ENCODE data around the gene ANO2. TPM values are rescaled to one million over a fixed set of nuclear protein-coding genes. Genes with fewer than 3 reads are reported as not detected.
"Not testable (repeated sequence)": the region's sequence is repeated elsewhere in the genome, so short reads cannot be mapped to it uniquely, and the experiment has no call there.

Gene ANO2
- total RNA-seq, 2 donors from 2014 or later, result 14.3 to 28.5 TPM

DNA sequence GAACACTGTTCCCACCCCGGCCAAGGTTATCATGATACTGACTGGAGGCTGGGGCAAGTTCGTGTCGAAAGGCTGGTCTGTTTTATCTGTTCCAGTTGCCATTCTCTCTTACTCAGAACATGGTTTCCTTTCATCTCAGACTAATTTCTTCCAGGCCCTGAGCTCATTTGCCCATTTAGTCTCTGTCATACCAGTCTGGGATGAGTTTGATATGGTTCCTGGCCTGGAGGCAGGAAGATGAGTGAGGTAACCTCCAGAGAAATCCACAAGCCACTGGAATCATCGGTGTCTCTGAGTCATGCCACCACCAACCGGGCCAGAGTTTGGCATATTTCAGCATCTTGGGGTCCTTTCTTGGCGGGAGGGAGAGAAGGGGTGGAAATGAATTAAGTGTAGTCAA, 398.4 kb downstream of the ANO2 start:
- Histone ChIP-seq H3K27ac (ENCODE audit: low read depth, low read length) (no peak overlapping the region), H3K27me3 (ENCODE audit: control insufficient read depth, insufficient read depth, low read length, poor library complexity, severe bottlenecking) (no peaks in the 10 kb centered on the region), H3K4me1 (ENCODE audit: control insufficient read depth, insufficient read depth, low read length) (no peaks in the 10 kb centered on the region), H3K4me3 (ENCODE audit: low read length) (no peak overlapping the region), H3K36me3 (ENCODE audit: control insufficient read depth, insufficient read depth, low read length) (no peaks in the 10 kb centered on the region), H3K9ac (ENCODE audit: extremely low read depth, low read length, poor library complexity, severe bottlenecking) (no peak overlapping the region), H3K9me3 (ENCODE audit: control insufficient read depth, low read length) (peaks cover 20% of the 10 kb centered on the region)
- TF ChIP-seq CTCF (conservative IDR thresholded peaks at IDR 0.05), result no peak
- Mint-ChIP-seq H3K27ac (no peak overlapping the region), H3K4me1 (peaks cover 8% of the 10 kb centered on the region), H3K27me3 (ENCODE audit: insufficient read depth) (peaks cover 23% of the 10 kb centered on the region), H3K9me3 (peaks cover 22% of the 10 kb centered on the region), H3K36me3 (ENCODE audit: low read depth) (peaks cover 3% of the 10 kb centered on the region), H3K4me3 (no peak overlapping the region)
- WGBS, 2 experiments (ENCODE audit: insufficient coverage in 1 of 2, insufficient read length in 1 of 2), result 92 to 100% methylated on average over 2 to 6 of the region's 6 CpGs
- peak; percentile 26 for DNase-seq

GRCh38 chr12:5537771-5538170, 407.3 kb downstream of the ANO2 start:
- H3K9me3 ChIP-seq (ENCODE audit: control insufficient read depth, low read length), result peaks cover 10% of the 10 kb centered on the region
- H3K4me1 Mint-ChIP-seq, result peaks cover 14% of the 10 kb centered on the region
- WGBS, 2 experiments (ENCODE audit: insufficient coverage in 1 of 2, insufficient read length in 1 of 2), result 80% methylated on average over 1 to 4 of the region's 8 CpGs
- H3K9me3 Mint-ChIP-seq, result peaks cover 19% of the 10 kb centered on the region
- no peak for TF ChIP-seq CTCF (conservative IDR thresholded peaks at IDR 0.05)
- peaks cover 3% of the 10 kb centered on the region for H3K36me3 Mint-ChIP-seq (ENCODE audit: low read depth)
- no peak overlapping the region for H3K27ac ChIP-seq (ENCODE audit: low read depth, low read length)
- H3K36me3 ChIP-seq (ENCODE audit: control insufficient read depth, insufficient read depth, low read length), result no peaks in the 10 kb centered on the region
- no peaks in the 10 kb centered on the region for H3K27me3 ChIP-seq (ENCODE audit: control insufficient read depth, insufficient read depth, low read length, poor library complexity, severe bottlenecking)
- peak; percentile 45 for DNase-seq
- no peak overlapping the region for H3K27ac Mint-ChIP-seq
- peaks cover 49% of the 10 kb centered on the region for H3K27me3 Mint-ChIP-seq (ENCODE audit: insufficient read depth)
- no peak overlapping the region for H3K4me3 ChIP-seq (ENCODE audit: low read length)
- no peak overlapping the region for H3K9ac ChIP-seq (ENCODE audit: extremely low read depth, low read length, poor library complexity, severe bottlenecking)
- no peaks in the 10 kb centered on the region for H3K4me1 ChIP-seq (ENCODE audit: control insufficient read depth, insufficient read depth, low read length)
- no peak overlapping the region for H3K4me3 Mint-ChIP-seq

- H3K27me3 ChIP-seq (ENCODE audit: control insufficient read depth, insufficient read depth, low read length, poor library complexity, severe bottlenecking); H3K36me3 Mint-ChIP-seq (ENCODE audit: low read depth); H3K27ac ChIP-seq (ENCODE audit: low read depth, low read length); H3K4me3 ChIP-seq (ENCODE audit: low read length); H3K4me1 ChIP-seq (ENCODE audit: control insufficient read depth, insufficient read depth, low read length); H3K4me3 Mint-ChIP-seq; H3K36me3 ChIP-seq (ENCODE audit: control insufficient read depth, insufficient read depth, low read length); H3K9ac ChIP-seq (ENCODE audit: extremely low read depth, low read length, poor library complexity, severe bottlenecking): not testable (repeated sequence)
- H3K4me1 Mint-ChIP-seq, result peaks cover 14% of the 10 kb centered on the region
- H3K9me3 Mint-ChIP-seq, result peaks cover 19% of the 10 kb centered on the region
- H3K27ac Mint-ChIP-seq, result peak overlapping the region; percentile 2
- DNase-seq, result peak; percentile 56
- peaks cover 10% of the 10 kb centered on the region for H3K9me3 ChIP-seq (ENCODE audit: control insufficient read depth, low read length)
- 62 to 78% methylated on average over 4 to 13 of the region's 13 CpGs for WGBS, 2 experiments (ENCODE audit: insufficient coverage in 1 of 2, insufficient read length in 1 of 2)
- H3K27me3 Mint-ChIP-seq (ENCODE audit: insufficient read depth), result peaks cover 51% of the 10 kb centered on the region
Measured at GRCh38 chr12:5537026-5537615, 407.9 kb downstream of the ANO2 start.

DNA sequence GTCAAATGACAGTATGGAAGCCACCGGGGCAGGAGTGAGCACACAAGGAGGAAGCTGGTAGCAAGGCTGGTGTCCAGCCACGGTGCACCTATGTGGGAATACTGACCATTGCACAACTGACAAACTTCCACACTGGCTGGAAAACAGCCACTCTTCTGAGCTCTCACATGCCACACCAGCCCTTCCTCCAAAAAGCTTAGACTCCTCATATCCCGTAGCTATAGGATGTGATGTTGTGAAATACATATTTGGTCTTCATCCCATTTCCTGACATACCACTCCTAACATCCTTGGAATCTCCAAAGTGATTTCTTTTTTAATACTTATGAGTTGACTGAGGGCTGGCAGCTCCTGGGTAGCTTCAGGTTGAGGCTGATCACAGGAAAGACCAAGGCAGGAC, 409.5 kb downstream of the ANO2 start:
- H3K36me3 ChIP-seq (ENCODE audit: control insufficient read depth, insufficient read depth, low read length), result no peaks in the 10 kb centered on the region
- peaks cover 3% of the 10 kb centered on the region for H3K9me3 ChIP-seq (ENCODE audit: control insufficient read depth, low read length)
- Mint-ChIP-seq H3K4me3 (no peak overlapping the region), H3K4me1 (peaks cover 16% of the 10 kb centered on the region), H3K27me3 (ENCODE audit: insufficient read depth) (peaks cover 46% of the 10 kb centered on the region), H3K27ac (no peak overlapping the region), H3K36me3 (ENCODE audit: low read depth) (no peaks in the 10 kb centered on the region), H3K9me3 (peaks cover 6% of the 10 kb centered on the region)
- 95 to 100% methylated on average over 1 to 2 of the region's 3 CpGs for WGBS, 2 experiments (ENCODE audit: insufficient coverage in 1 of 2, insufficient read length in 1 of 2)
- no peak for TF ChIP-seq CTCF (conservative IDR thresholded peaks at IDR 0.05)
- no peak overlapping the region for H3K9ac ChIP-seq (ENCODE audit: extremely low read depth, low read length, poor library complexity, severe bottlenecking)
- no peaks in the 10 kb centered on the region for H3K27me3 ChIP-seq (ENCODE audit: control insufficient read depth, insufficient read depth, low read length, poor library complexity, severe bottlenecking)
- H3K4me1 ChIP-seq (ENCODE audit: control insufficient read depth, insufficient read depth, low read length), result no peaks in the 10 kb centered on the region
- no peak overlapping the region for H3K27ac ChIP-seq (ENCODE audit: low read depth, low read length)
- DNase-seq, result peak; percentile 5
- H3K4me3 ChIP-seq (ENCODE audit: low read length), result no peak overlapping the region

All from endodermal cell (in vitro differentiated cells).